ENCODE data around the gene SELENOO. TPM values are rescaled to one million over a fixed set of nuclear protein-coding genes. Genes with fewer than 3 reads are reported as not detected.
A peak's percentile ranks its signal among the peaks of the same experiment; 100 is the strongest.

SELENOO gene
- total and polyA plus RNA-seq, 2 of the 13 experiments (the other 11 are each of a cell fraction or from before 2014, with no cell fraction given): 14.4 to 19.0 TPM

GRCh38 chr22:50218996-50219727, 18.4 kb downstream of the SELENOO start (continued):
- TF ChIP-seq ZHX2 (IDR thresholded peaks at IDR 0.05; ENCODE audit: low read depth) (no peak), ZHX2 (CRISPR knock-in tag; IDR thresholded peaks at IDR 0.05; ENCODE audit: borderline replicate concordance) (no peak), ZMYM2 (CRISPR knock-in tag; IDR thresholded peaks at IDR 0.05) (no peak), ZBTB33 (CRISPR knock-in tag; IDR thresholded peaks at IDR 0.05) (0 out of 2 replicates have a peak, but pooled peaks have one; percentile 12), ZNF253 (CRISPR knock-in tag; IDR thresholded peaks at IDR 0.05; ENCODE audit: borderline replicate concordance) (no peak), ARID3A (IDR thresholded peaks at IDR 0.05; ENCODE audit: low read depth, low read length) (no peak), SAFB2 (CRISPR knock-in tag; IDR thresholded peaks at IDR 0.05; ENCODE audit: borderline replicate concordance, low read depth) (no peak), MLXIP (CRISPR knock-in tag; IDR thresholded peaks at IDR 0.05; ENCODE audit: borderline replicate concordance) (no peak), ZNF281 (CRISPR knock-in tag; IDR thresholded peaks at IDR 0.05; ENCODE audit: borderline replicate concordance) (no peak), AGO2 (optimal IDR thresholded peaks at IDR 0.05; ENCODE audit: low read depth, low read length) (peak; percentile 80), PTBP1 (IDR thresholded peaks at IDR 0.05; ENCODE audit: low read depth, low read length, poor library complexity, severe bottlenecking) (no peak), PHF21A (CRISPR knock-in tag; IDR thresholded peaks at IDR 0.05) (no peak)

Data from HepG2 (cell line).